ENCODE results near the gene RABAC1. TPM values are rescaled to one million over a fixed set of nuclear protein-coding genes. Genes with fewer than 3 reads are reported as not detected.

The RABAC1 gene
- total RNA-seq, 6 experiments from 2014 or later: 53.6 to 124 (median 75.8) TPM

DNA sequence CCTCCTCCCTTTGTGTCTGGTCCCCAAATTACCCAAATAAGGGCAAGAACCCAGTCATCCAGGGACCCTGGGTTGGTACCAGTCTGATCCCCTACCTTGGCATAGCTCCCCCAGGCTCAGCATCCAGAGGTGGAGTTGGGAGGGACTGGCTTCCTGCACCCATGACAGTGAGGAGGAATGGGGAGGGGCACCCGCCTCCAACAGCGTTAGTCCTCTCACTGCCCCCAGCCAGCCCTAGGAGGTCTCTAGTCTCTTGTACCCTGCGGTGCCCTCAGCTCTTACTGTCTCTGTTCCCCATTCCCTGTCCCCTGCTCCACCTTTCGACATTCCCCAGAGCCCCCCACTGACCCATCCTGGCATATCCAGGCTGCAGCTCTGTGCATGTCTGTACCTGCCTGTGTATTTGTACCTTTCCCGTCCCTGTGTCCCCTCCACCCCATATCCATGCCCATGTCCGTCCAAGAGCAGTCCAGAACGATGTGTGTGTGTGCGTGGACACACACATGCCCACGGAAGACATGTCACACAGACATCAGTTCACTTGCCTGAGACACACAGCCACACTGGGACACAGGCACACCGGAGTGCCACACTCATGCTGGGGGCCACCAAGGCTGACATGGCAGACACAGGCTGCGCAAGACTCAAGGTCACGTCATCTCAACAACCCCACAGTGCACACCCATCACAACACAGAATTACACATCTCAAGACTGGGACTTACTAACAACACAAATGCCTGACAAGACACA, 48.7 kb downstream of the RABAC1 start:
- Histone ChIP-seq H3K36me3 (peaks cover 0 to 4% (median under 1%) of the 10 kb centered on the region in 4 donors), H3K27me3 (no peaks in the 10 kb centered on the region), H3K4me3 (no peak overlapping the region), H3K9me3 (no peaks in the 10 kb centered on the region), H3K4me1 (no peaks in the 10 kb centered on the region), H3K27ac (no peak overlapping the region)
- intact Hi-C loops (cut with DNase I): no loop called here
- TF ChIP-seq, protein P1, sequence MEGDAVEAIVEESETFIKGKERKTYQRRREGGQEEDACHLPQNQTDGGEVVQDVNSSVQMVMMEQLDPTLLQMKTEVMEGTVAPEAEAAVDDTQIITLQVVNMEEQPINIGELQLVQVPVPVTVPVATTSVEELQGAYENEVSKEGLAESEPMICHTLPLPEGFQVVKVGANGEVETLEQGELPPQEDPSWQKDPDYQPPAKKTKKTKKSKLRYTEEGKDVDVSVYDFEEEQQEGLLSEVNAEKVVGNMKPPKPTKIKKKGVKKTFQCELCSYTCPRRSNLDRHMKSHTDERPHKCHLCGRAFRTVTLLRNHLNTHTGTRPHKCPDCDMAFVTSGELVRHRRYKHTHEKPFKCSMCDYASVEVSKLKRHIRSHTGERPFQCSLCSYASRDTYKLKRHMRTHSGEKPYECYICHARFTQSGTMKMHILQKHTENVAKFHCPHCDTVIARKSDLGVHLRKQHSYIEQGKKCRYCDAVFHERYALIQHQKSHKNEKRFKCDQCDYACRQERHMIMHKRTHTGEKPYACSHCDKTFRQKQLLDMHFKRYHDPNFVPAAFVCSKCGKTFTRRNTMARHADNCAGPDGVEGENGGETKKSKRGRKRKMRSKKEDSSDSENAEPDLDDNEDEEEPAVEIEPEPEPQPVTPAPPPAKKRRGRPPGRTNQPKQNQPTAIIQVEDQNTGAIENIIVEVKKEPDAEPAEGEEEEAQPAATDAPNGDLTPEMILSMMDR (IDR thresholded peaks at IDR 0.05): no peak
- no peak for TF ChIP-seq POLR2A (IDR thresholded peaks at IDR 0.05)
- ATAC-seq (peak in 1 of 4 donors; percentile 11), DNase-seq (no peak)
- WGBS (ENCODE audit: insufficient coverage, low coverage, low lambda C conversion rate, missing lambda C conversion rate): 37% methylated on average over 7 of the region's 12 CpGs

DNA sequence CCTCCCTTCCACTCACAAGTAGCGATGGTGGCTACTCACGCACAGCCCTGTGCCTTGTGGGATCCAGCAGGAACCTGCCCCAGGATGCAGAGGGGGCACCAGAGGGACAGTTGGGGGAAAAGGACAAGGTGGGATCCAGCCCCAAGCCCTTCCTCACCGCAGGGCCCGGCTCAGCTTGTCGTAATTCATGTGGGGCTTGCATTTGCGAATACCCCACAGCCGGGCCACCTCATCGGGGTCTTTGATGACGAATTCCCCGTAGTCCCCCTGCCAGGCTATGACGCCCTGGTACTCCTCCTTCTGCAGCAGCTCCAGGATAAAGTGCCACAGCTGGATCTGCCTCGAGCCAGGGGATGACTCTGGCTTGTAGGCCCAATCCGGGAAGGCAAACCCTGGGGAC, 49.4 kb downstream of the RABAC1 start:
- intact Hi-C loops (cut with DNase I): no loop called here
- TF ChIP-seq, protein P1 (IDR thresholded peaks at IDR 0.05): no peak
- no peak for TF ChIP-seq POLR2A (IDR thresholded peaks at IDR 0.05)
- no peak for ATAC-seq
- H3K4me3 ChIP-seq: no peak overlapping the region
- WGBS (ENCODE audit: insufficient coverage, low coverage, low lambda C conversion rate, missing lambda C conversion rate): 0% methylated on average over 1 of the region's 13 CpGs
- no peaks in the 10 kb centered on the region for H3K9me3 ChIP-seq
- H3K27me3 ChIP-seq: no peaks in the 10 kb centered on the region
- peaks cover 0 to 10% (median 4%) of the 10 kb centered on the region in 4 donors for H3K36me3 ChIP-seq
- no peak for DNase-seq
- H3K27ac ChIP-seq: no peak overlapping the region
- H3K4me1 ChIP-seq: no peaks in the 10 kb centered on the region

DNA sequence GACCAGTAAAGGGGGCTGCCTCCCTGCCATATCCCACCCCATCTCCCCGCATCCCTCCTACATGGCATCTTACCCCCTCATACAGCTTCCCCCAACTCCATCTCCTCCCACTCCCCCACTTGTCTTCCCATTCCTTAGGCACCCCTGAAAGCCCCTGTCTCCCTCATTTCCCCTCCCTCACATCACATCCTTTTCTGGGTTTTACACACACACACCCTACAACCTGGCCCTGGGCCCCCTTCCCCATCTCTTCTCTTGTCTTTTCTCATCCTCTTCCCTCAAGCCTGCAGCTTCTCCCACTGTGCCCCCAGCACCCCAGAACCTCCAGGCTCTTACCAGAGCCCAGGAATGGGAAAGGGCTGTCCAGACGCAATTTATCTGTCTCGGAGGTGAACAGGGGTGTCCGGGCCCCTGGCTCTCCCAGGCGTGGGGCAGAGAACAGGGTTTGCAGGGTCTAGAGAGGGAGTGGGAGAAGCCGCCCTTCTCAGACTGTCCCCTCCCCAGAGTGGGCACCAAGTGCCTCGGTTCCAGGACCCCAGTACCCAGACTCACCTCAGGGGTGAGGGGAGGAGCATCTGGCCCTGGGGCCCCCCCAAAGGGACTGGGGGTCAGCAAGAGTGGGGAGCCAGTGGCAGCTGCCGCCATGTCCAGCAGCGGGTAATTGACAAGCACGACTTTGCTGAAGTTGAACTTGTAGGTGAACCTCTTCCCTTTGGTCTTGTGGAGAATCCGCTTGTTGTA, 50.2 kb downstream of the RABAC1 start:
- 72% methylated on average over 7 of the region's 11 CpGs for WGBS (ENCODE audit: insufficient coverage, low coverage, low lambda C conversion rate, missing lambda C conversion rate)
- H3K4me3 ChIP-seq: no peak overlapping the region
- intact Hi-C loops (cut with DNase I): no loop called here
- H3K27me3 ChIP-seq: no peaks in the 10 kb centered on the region
- H3K9me3 ChIP-seq: no peaks in the 10 kb centered on the region
- peaks cover 0 to 12% (median 9%) of the 10 kb centered on the region in 4 donors for H3K36me3 ChIP-seq
- no peak for ATAC-seq
- peaks cover 0 to 6% (median 2%) of the 10 kb centered on the region in 4 donors for H3K4me1 ChIP-seq
- no peak for TF ChIP-seq POLR2A (IDR thresholded peaks at IDR 0.05)
- TF ChIP-seq, protein P1 (IDR thresholded peaks at IDR 0.05): no peak
- DNase-seq: no peak
- no peak overlapping the region for H3K27ac ChIP-seq

DNA sequence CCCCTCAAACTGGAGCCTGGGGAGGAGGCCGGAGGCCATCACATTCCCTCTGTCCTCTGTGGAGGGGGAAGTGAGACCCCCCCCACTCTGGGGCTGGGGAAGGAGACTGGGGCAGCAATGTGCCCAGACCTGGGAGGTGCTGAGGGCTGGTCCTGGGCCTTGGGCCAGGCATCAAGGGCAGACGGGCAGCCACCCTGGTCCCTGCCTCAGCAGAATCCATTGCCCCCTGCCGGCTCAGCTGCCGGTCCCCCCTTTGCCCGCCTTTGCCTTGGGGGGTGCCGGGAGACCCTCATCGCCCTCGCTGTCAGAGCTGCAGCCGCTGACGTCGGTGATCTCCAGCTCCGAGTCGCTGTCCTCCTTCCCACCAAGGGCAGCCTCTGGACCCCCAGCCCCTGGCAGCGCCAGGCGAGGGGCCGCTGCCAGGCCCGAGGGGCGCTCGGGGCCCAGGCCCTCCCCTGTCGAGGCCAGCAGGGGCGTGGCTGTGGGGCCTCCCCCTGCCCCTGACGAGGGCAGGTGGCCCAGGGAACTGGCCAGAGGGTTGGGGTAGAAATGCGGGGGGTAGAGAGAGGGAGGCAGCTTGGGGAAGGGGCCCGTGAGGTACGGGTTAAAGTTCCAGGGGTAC, 51.0 kb downstream of the RABAC1 start:
- H3K9me3 ChIP-seq: no peaks in the 10 kb centered on the region
- no CpG with 5 or more reads among the region's 25 CpGs for WGBS (ENCODE audit: insufficient coverage, low coverage, low lambda C conversion rate, missing lambda C conversion rate)
- no peaks in the 10 kb centered on the region for H3K27me3 ChIP-seq
- H3K27ac ChIP-seq: no peak overlapping the region
- H3K36me3 ChIP-seq: peaks cover 0 to 18% (median 13%) of the 10 kb centered on the region in 4 donors
- DNase-seq (no peak), ATAC-seq (no peak)
- H3K4me3 ChIP-seq: no peak overlapping the region
- peaks cover 0 to 6% (median 2%) of the 10 kb centered on the region in 4 donors for H3K4me1 ChIP-seq
- no peak for TF ChIP-seq POLR2A (IDR thresholded peaks at IDR 0.05)
- TF ChIP-seq, protein P1 (IDR thresholded peaks at IDR 0.05): no peak
- intact Hi-C loops (cut with DNase I): no loop called here
